GM21737 (cell line): ENCODE measurements around the gene SURF4.
A peak's percentile ranks its signal among the peaks of the same experiment; 100 is the strongest.

Experiments used
- ATAC-seq: cut with Tn5 transposase; IDR thresholded peaks from one replicate; pipeline ENCODE4 v1.9.1; 2021; ENCODE audit warnings: mild to moderate bottlenecking, moderate library complexity; ENCODE audit not compliant: unreplicated experiment

SURF4 gene

DNA sequence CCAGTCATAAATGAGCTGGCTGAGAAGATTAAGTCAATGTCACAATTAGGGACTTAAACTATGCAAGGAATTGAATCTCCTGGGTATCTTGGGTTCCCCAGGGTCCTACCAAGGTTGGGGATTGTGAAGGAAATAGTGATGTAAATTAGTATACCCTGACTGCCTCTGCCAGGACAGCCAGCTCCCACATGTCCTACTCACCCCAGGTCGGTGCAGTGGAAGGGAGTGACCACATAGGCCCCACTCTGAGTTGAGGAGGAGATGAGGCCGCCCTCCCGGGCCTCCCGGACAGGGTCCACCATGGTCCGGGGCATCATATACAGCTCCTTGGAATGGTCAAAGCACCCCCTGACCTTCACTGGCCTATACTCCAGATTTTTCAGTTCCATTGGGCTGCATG lies 22.3 kb downstream of the SURF4 start:
- no peak for ATAC-seq

DNA sequence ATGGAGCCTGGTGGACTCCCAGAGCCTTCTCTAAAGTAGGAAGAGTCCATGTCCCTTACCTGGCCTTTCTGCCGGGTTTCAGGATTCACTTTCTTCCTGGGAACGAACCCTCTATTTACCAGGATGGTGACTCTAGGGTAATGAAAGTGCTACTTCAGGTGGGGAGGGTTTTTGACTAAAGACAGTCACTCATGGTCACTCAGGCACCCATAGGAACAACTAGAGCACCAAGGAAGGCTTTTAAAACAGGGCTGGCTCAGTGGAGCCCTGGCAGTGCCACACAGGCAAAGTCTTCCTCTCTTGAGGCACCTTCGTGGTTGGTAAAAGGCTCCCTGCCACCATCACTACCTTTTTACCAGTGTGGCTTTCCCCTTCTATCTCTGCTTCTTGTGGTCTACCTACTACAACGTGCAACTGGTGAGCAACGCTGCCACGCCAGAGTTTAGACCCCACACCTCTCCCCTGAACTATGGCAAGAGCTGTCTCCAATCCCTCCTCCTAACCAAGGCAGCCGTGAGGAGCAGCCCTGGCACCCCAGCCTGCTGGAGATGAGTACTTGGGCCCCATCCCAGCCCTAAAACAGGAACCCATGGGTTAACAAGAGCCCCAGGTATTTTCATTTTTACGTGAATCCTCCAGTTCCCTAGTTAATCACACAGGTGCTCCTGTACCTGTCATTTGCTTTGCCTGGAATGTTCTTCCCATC lies 23.1 kb downstream of the SURF4 start:
- ATAC-seq = no peak

DNA sequence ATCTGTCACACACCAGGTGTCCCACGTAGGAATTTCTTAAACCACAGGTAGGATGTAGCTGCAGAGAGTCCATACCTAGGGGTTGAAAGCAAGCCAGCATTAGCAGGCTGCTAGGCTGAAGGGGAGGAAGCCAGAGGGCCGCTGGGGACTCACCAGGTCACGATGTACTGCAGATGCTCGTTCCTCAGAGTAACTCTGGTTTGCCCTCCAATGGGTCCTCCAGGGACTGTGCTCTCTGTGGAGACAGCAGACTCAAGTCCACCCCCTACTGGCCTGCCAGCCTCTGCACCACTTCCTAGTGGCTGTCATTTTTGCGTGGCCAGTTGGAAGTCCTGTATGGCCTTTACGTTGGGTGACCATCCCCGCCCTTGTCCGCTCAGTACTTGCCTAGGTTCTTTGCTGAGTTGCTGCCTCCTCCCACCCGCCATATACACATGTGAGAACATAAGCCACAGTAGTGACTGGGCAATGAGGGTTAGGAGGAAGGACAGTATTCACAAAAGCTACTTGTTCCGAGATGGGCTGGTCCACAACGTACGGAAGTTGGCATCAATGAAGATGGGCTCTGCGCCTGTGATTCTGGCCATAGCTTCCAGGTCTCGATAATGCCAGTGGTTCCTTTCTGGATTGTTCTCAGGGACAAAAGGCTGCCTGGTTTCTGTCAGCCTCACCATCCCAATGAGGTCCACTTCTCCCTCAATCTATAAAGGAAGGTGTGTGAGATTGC lies 23.8 kb downstream of the SURF4 start:
- no peak for ATAC-seq

DNA sequence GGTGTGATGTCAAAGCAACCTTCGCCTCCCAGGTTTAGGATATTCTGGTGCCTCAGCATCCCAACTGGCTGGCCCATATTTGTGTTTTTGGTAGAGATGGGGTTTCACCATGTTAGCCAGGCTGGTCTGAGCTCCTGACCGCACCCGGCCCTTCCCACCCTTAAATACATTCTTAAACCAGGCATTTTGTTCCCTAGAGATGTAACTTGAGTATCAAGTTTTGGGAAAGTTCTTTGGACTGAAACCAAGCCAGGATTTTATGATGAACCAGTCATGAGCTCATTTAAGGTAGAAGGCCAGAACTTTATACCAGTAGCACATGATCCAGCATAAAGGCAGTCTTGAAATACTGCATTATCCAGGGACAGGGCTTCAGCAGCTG lies 24.3 kb downstream of the SURF4 start:
- ATAC-seq = no peak

DNA sequence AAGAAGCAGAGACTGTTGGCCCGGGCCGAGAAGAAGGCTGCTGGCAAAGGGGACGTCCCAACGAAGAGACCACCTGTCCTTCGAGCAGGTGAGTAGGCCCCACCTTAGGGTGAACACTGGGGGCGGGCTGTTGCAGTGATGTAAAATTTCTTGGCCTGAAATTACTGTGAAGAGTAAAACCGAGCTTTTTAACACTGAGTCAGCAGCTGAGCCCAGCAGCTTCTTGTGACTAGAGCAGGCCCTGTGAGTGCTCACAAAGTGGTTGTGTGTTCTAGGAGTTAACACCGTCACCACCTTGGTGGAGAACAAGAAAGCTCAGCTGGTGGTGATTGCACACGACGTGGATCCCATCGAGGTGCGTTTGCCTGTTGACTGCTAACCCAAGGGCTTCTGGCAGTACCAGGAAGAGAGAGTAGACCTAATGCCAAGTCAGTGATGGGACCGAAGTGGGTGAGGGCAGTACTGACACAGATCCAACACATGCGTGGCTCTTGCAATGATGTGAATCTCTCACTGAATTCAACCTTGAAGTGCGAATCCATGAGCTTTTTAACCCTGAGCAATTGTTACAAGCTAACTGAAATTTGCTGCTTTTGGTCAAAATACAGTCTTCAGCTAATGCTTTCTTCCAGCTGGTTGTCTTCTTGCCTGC lies 25.8 kb downstream of the SURF4 start:
- no peak for ATAC-seq

DNA sequence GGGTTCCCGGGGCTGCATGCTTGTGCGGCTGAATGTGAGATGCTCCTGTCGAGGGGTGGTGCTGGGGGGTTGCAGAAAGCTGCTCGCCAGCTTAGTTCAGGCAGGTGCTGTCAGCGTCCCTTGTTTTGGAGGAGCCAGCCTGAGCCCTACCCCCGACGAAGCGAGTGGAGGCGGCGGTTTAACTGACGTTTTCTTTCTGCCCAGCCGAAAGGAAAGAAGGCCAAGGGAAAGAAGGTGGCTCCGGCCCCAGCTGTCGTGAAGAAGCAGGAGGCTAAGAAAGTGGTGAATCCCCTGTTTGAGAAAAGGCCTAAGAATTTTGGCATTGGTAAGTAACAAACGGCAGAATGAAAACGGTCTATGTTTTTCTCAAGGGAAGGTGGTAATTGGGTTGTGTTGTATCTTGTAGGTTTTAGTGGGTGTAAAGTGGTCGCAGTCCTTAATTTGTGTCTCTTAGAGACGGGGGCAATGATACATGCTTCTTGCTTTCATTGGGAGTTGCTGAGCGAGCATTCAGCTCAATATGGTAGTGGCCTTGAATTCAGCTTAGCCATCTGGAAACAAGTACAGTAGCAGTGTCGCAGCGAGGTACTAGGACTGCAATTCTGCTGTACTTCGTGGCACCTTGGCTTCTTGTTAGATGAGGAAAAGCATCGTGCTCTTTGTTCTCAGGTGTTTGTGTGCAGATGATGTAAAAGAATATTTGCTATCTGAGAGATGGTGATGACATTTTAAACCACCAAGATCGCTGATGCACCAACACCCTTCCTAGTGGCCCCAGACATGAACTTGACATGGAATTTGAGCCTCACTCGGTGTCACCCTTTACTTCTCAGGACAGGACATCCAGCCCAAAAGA lies 26.9 kb downstream of the SURF4 start:
- no peak for ATAC-seq

DNA sequence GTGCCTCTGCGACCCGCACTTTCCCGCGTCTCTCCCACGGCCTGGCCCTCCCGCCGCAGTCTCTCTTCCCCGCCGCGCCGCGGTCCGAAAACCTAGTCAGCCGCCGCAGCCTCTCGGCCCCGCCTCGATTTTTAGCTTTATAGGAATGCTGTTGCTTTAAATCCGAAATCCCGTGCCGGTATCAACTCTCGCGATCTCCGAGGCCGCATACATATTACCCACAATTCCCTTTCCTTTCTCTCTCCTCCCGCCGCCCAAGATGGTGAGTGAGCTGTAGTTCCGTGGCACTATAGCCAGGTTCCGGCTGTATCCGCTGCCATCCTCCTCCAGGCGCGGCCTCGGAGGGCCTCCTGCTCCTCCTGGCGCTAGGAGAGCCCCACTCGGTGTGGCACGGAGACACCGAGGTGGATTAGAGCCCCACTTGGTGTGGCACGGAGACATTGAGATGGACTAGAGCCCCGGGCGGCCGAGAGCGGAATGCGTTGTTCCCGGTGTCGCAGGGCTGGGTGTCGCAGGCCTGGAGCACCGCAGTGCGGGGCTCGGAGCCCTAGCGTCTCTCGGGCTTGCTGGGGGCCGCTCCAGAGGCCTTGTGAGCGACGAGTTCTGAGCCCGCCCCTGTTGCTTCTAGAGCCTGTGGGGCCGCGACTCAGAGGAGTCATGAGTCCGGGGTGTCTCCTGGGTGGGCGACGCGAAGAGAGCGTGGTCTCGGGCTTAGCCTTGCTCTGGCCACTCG lies 27.7 kb downstream of the SURF4 start, which contains the start of the genes MED22 and RPL7A:
Gene MED22, minus strand, starts transcription at position 147 of the 733 bp plus-strand sequence. CDS start 1,469 bp downstream, outside the sequence.
Gene RPL7A, plus strand, starts transcription at position 234 of the 733 bp plus-strand sequence. Its CDS starts 26 bp downstream, at position 260.
- ATAC-seq = peak; percentile 69

DNA sequence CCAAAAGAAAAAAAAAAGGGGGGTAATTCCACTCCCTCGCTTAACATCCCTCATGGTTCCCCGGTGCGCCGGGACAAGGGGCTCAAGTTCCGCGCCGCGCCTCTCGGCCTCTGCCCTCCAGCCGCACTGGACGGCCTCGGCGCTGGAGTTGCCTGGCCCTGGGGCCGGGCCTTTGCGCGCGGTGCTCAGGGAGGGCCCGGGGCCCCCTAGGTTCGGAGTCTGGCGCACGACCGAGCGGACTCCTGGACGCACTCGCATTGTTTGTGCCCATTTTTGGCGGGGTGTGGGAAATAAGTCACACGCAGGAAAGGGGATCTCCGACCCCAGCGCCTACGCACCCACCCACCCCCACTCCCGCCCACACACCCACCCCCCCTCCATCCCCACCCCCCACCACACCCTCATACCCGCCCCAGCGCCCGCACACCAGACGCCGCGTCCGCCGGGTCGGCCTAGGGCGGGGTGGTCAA lies 28.3 kb downstream of the SURF4 start:
- ATAC-seq = peak; percentile 22

DNA sequence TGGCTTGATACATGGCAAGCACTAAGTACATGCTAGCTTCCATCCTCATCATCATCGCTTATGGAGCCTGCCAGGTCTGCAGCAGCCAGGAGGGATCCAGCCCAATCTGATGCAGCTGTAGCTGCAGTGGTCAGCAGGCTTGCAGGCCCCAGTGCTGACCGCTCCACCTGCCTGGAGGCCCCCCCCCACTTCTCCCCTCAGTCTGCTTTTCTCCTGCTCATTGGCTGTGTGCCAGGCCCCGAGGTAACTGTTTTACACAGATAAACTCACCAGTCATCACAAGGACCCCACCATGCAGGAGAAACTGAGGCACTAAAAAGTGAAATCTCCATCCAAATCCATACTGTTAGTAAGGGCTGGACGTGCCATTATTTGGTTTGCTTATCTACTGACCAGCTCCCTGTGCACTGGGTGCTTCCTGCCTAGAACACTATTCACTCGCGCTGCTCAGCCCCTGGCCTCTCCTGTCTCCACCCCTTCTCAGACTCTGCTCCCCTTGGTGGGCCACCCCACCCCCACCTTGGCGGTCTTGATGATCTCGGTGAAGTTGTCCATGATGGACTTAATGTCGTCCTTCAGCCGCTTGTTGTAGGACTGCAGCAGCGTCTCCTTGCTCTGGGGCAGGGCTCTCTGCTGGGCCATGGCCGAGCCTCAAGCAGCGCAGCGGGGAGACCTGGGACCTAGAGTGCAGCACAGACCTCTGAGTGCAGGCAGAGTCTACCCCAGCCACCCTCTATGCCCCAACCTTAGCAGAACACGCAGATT lies 29.7 kb downstream of the SURF4 start:
- no peak for ATAC-seq

DNA sequence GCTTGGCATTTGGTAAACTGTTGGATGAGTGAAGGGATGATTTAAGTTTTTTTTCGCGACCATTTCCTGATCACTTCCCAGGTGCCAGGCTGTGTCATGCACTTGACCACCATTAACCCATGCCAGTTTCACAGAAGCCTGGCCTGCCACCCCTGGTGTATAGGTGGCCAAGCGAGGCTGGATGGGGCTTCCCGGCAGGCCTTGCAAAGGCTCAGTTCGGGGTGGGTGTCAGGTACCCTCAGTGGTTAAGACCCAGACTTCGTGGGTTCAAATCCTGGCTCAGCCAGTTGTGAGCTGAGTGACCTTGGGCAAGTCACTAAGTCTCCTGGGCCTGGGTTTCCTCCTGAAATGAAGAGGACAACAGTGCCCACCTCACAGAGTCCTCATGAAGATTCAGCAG lies 30.3 kb downstream of the SURF4 start:
- ATAC-seq = no peak

DNA sequence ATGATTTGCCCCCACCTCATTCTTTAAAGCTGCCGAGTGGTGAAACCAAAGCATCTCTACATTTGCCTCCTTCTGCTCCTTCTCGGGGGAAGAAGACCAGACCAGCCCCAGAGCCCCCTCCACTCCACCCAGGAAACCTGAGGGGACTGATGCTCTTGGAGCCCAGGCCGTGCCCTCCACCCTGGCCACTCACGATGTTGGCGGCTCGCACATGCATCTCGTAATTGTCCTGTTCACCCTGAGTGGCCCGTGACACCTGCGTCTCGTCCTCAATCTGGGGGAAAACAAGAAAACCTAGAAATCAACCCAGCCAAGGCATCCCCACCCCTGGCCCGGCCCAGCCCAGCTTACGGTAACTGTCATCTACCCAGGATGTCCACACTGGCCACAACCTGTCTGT lies 30.9 kb downstream of the SURF4 start:
- no peak for ATAC-seq

DNA sequence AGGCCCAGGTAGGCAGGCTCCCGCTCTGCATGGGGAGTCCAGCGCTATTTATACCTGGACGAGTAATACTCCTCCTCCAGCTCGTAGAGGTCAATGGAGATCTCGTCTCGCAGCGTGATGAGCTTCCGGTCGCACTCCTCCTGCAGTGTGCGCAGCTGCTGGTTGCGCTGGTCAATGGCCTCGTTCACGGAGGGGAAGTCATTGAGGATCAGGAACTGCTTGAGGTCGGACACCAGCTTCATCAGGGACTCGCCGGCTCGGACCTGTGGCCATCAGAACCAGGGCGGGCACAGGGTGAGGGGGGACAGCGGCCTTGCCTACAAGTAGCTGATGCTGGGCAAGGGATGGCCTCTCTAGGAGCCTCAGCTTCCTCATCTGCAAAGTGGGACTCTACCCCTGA lies 31.8 kb downstream of the SURF4 start:
- ATAC-seq = no peak

DNA sequence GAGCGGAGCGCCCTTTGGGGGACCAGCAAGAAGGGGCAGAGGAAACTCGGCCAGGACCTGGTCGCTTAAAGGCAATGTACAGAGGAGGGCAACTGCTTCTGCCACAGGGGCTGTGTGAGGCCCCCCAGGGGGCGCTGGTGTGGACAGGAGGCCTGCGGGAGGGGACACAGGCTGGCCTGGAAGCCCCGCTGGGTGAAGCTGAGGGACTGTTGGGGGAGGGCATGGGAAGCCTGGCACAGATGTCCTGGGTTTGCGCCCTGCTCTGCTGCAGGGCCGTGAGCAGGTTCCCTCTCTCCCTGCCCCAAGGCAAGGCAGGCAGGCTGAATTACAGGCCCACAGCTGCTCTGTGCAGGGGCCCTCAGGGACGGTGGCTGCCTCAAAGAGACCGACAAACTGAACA lies 33.3 kb downstream of the SURF4 start:
- ATAC-seq = no peak

DNA sequence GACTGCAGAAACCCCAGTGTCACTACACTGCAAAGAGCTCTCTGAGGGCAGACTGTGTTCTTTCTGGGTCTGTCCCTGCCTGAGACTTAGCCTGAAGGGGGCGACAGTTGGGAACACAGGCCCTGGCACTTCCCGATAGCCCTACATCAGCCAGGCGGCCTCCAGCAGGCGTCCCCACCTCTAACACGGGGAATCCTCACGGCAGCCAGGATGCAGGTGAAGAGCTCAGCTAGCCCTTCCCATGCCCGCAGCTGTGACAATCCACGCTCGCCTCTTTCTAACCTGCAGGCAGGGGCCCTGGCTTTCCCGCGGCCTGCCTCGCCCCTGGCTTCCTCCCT lies 33.8 kb downstream of the SURF4 start:
- no peak for ATAC-seq

DNA sequence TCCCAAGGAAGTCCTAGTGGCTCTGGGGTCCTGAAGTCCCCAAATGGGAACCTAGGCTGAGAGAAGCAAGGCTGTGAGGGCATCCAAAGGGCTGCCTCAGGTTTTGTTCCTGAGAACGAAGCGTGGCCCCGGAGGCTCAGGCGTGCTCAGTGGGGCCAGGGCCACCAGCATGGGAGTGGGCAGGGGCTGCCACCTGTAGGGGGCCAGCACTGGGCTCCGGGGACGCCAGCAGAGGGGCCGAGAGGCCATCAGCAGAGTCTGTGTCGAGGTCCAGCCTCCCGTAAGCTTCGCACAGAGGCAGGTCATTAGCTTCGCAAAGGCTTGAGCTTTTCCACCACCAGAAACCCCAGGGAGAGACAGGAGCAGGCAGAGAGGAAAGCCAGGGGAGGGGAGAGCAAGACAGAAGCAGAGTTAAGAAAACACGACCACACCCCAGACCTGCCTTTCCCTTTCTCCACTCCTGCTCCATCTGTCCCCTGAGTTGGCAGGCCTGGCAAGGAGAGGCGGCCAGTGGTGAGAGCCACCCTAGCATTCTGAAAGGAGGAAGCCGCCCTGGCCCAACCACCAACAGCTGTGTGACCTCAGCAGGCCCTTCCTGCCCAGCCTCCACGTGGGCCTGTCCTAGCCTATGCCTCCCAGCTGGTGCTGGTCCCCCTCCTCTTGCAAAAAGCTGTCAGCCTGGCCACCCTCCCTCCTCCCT lies 34.3 kb downstream of the SURF4 start:
- ATAC-seq = no peak

DNA sequence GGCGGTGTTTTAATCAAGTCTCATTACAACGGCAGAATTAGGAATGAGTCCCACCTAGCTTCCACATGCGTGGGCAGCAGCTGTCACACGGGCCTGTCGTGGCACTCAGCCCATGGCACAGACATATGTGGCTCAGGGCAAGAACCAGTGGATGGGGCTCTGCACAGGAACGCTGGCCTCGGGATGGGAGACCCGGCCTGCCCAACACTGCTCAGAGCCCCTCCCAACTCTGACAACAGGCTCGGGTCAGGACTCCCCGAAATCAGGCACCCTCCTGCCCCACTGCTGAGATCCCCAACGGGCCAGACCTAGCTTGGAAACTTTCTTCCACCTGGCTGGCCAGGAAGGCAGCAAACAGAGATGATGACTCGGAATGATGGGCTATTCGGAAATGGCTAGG lies 34.9 kb downstream of the SURF4 start:
- ATAC-seq = no peak

DNA sequence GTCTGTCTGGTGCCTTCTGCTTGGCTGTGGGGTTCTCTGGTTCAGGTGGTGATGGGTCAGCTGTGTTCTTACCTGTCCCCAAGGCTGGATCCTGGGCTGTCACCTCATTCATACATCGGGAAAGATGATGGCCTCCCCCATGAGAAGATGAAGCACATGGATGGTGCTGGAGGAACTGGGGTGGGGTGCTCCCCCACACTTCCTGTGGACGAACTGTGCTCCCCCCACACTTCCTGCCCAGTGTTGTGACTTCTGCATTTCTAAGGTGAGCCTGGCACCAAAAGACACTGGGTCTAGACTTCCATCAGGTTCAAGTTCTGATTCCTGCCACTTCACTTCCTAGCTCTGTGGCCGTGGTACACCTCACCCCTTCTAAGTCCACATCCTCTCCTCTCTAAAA lies 35.6 kb downstream of the SURF4 start:
- no peak for ATAC-seq

DNA sequence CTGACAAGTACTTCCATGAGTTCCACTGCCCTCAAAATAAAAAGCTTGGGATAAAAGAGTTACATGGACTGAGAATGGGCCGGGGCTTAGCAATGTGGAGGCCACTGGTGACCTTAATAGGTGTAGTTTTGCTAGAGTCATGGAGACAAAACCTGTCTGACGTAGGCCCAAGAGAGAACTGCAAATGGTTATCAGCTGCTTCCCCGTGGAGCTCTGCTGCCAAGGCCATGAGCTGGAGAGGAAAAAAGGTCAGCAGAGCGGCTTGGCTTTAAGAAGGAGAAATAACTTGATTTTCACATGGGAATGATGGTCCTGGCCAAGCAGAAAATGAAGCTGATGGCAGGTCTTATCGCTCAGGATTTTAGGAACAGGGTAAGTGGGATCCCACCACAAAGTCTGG lies 36.2 kb downstream of the SURF4 start:
- no peak for ATAC-seq
